Activated CD4-positive, alpha-beta T cell treated with anti-CD3 and anti-CD28 coated beads, Interleukin-2, amount 50 U/mL, for 16 hours (primary cell): ENCODE results near the gene VSTM4.

ENCODE experiments used
- DNase-seq: peaks from one replicate; pipeline ENCODE4 v3.0.0-alpha.2; 2020

Gene VSTM4

DNA sequence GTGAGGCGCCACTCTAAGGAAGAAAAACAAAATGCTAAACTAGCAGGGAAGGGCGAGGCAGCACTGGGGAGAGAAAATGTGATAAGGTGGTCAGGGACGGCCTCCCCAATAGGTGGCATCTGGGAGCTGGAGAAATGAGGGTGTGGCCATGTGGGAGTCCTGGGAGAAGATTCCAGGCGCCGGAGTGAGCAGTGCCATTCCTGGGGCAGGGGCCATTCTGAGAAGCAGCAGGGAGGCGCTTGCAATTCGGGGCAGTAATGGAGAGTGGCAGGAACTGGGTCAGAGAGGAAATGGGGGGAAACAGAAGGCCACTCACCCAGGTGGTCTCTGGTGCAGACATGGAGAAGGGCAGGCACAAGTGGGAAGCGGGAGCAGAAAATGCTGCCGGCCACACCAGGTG lies 113.9 kb downstream of the VSTM4 start:
- no peak for DNase-seq

DNA sequence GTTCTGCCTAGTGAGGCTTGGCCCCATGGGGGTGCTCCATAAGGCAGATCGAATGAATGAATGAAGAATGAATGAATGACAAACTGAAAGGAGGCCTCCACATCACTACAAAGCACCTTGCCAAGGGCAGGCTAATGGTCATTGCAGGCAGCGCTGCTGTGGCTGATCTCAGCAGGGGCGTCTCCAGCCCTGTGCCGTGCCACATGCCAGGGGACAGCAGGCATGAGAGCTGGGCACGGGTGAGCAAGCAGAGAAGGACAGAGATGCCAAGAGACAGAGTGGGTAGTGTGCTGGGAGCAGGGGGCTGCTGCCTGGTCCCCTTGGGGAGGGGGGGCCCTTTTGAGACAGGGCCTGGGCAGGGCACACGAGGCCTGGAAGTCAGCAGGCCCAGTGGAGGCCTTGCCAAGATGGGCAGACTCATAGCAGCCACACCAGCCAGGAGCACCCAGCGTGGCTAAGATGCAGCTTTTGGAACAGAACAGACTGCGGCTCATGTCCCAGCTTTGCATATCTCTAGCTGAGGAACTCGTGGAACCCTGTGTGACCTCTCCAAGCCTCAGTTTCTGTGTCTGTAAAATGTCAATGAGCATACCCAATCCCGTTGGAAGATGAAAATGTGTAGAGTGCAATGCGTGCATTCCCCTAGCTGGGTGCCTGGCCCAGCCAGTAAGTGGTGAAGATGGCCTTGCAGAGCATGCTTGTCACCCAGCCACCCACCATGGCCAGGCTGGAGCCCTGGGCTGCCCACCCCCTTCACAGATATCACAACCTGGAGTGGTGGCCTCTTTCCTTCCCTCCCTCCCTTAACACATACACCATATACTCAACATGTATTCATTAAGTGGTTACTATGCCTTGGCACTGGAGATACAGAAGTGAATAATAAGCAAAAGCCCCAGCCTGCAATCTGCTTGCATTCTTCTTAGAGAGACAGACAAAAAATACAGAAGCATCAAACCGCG lies 114.6 kb downstream of the VSTM4 start:
- DNase-seq: no peak

- no peak for DNase-seq
These were observed 116.0 kb downstream of the VSTM4 start for GRCh38 chr10:48999346-48999745.

DNA sequence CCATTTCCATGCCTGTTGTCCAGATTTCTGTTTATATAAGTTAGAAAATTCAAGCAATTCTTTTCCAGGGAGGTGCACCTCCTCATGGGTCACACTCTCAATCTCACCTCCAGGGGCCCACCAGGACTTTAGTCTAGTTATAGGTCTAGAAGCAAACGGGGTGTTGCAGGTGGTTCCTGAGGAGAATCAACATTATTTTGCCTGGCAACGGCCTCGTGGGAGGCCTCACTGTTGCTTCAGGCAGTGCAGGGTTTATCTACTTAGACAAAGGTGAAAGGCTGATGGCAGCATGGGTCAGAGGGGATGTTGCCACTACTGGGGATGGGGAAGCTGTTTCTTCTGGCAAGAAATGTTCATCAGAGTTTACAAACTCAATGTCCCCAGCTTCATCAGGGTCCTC lies 119.0 kb downstream of the VSTM4 start:
- DNase-seq: no peak

DNA sequence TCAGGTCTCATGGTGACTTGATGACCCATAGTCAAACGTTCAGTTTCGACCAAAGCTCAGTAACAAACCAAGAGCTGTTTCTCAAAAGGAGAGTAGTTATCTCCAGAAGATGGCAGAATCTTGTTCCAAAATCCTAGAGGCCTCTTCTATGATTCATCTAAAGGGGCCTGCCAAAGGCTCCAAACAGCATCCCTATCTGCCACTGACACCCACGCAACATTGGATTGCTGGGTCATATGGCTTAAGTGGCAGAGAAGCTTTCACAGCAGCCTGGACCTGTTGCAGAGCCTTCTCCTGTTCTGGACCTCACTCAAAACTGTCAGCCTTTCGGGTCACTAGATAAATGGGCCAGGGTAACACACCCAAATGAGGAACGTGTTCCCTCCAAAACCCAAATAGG lies 121.7 kb downstream of the VSTM4 start:
- no peak for DNase-seq

DNA sequence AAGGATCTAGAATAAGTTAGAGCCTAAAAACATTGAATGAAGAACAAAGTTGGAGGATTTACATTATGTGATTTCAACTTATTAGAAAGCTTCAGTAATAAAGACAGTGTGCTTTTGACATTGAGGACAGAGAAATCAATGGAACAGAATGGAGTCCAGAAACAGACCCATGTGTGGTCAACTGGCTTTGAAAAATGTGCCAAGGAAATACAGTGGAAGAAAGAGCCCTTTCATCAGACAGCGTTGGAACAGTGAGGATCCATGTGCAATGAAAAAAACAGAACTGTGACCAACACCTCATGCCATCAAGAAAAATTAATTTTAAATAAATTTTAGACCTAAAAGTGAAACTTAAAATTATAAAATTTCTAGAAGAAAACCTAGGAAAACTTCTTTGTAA lies 125.1 kb downstream of the VSTM4 start:
- DNase-seq: no peak

DNA sequence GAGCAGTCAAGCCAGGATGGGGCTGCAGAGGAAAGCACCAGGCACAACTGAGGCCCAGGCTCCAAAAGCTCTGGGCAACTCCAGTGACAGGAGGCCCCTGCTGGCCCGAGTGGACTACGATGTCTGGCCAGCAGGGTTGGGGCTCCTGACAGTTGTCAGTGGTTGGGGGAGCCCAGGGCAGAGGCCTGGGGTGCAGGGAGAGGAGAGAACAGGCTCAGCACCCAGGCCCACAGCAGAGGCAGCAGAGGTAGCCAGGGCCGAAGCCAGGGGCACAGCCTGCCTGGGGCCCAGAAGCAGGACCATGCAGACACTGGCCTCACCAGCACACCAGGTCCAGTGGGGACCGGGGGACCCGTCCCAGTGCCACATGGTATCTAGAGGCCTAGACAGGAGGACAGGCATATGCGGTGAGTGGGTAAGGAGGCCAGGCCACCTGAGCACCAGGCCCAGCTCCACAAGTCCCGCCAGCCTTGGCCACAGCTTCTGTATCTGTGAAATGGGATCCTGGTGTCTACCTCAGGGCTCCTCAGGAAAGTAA lies 129.6 kb downstream of the VSTM4 start:
- no peak for DNase-seq

DNA sequence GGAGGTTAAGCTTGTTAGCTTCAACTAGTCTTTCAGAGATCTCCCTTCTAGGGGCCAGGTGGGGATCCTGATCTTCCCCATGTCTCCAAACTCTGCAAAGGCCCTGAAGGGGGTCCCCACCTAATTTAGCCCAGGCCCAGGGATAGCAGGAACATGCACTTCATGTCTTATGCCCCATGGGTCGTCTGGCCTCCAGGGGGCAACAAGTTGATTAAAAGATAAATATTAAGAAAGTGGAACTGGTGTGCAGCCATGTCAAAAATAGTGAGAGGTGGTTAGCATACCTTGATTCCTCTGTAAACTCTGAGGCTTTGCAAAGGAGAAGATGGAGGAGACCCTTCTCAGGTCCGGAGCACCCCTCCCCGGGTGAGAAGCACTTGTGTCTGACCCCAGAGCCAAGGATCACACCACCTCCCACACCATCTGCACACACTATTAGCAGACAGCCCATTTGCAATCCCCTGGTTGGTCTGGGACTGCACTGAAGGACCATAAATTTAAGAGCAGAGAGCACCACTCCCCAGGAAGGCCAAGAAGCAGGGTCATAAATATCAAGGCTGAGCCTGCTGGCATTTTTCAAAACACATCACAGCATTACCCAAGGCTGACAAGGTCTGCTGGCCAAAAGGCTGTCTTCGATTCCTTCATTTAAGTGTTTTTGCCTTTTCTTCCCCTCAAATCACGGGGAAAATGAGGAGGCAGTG lies 131.5 kb downstream of the VSTM4 start:
- no peak for DNase-seq

- DNase-seq: no peak
These were observed 132.7 kb downstream of the VSTM4 start for GRCh38 chr10:48982584-48982983.

DNA sequence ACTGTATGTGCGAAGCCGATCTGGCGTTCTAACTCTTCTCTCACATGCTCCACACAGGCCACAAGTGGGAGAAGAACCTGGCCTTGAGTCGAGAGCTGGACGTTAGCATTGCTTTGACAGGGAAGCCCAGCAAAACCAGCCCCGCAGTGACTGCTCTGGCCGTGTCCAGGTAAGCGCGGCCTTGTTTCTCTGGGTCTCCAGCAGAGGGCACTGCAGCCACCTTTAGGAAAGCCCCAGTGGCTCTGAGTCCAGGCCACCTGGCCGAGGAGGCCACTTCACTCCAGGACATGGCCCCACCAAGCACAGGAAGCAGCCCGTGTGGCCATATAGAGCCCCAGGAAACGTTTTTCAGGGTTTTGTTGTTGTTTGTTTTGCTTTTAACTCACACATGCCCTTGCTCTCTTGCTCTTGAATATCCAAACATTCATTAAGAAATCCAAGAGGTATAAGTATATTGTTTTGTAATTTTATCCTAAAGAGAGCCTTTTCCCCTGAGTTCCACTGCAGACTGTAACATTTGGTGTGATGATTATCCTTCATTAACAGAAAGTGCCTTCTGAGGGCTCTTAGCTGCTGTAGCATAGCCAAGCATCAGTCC lies 133.9 kb downstream of the VSTM4 start:
- DNase-seq: peak; percentile 49

GRCh38 chr10:48978318-48978717 lies 137.0 kb downstream of the VSTM4 start:
- DNase-seq: no peak

- DNase-seq: peak; percentile 16
These were observed 139.1 kb downstream of the VSTM4 start for GRCh38 chr10:48976196-48976595.

- no peak for DNase-seq
These were observed 140.7 kb downstream of the VSTM4 start for GRCh38 chr10:48974510-48975156.

DNA sequence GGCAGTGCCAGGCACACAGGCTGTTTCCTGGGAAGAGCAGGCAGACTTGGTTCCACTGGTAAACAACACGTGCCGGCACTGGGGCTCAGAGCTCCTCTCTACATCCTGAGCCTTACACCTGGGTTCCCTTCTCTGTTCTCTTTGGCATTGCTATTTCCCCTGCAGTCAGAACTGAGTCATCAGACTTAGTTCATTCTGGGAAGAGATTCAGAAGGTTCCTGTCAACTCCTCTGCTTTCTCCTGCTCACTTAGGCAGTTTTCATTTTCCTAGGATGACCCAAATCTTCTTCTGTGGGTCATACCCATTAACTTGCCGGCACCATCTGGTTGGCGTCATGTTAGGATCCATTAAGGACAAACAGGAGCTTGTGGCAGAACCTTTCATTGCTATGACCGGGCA lies 142.3 kb downstream of the VSTM4 start:
- no peak for DNase-seq

- no peak for DNase-seq
These were observed 144.7 kb downstream of the VSTM4 start for GRCh38 chr10:48970654-48971053.

DNA sequence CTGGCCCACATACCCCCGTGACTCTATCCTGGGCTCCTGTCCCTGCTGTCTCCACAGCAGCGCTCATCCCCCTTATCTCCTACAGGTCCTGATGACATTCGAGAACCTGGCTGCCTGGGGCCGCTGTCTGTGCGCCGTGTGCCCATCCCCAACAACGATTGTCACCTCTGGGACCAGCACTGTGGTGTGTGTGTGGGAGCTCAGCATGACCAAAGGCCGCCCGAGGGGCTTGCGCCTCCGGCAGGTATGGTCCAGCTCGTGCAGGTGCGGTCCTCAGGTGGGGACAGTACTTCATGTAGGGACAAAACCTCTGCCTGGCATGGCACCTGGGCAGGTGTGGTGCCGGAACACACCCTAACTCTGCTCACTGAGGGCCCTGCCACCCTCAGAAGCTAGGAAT lies 145.3 kb downstream of the VSTM4 start:
- no peak for DNase-seq

GRCh38 chr10:48968036-48968435 lies 147.3 kb downstream of the VSTM4 start:
- no peak for DNase-seq

GRCh38 chr10:48965460-48965859 lies 149.9 kb downstream of the VSTM4 start:
- DNase-seq: no peak
